ENCODE measurements around the gene BAHCC1.

DNA sequence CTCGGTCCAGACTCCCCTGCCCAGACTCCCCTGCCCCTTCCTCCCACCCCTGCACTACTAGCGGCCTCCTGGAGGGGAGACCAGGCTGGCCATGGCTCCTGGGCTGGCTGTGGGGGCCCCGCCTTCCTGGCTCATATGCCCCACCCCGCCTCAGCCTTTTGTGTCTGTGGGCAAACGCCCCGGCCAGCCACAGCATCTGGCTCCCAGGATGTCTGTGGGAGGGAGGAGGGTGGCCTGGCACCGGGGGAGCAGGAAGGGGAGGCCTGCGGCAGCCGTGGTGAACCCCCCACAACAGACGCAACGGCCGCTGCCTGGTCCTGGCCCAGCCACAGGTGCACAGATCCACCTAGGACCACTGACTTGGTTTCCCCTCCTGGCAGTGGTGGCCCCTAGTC is 32.9 kb downstream of the BAHCC1 start:
- TF ChIP-seq, protein P1, sequence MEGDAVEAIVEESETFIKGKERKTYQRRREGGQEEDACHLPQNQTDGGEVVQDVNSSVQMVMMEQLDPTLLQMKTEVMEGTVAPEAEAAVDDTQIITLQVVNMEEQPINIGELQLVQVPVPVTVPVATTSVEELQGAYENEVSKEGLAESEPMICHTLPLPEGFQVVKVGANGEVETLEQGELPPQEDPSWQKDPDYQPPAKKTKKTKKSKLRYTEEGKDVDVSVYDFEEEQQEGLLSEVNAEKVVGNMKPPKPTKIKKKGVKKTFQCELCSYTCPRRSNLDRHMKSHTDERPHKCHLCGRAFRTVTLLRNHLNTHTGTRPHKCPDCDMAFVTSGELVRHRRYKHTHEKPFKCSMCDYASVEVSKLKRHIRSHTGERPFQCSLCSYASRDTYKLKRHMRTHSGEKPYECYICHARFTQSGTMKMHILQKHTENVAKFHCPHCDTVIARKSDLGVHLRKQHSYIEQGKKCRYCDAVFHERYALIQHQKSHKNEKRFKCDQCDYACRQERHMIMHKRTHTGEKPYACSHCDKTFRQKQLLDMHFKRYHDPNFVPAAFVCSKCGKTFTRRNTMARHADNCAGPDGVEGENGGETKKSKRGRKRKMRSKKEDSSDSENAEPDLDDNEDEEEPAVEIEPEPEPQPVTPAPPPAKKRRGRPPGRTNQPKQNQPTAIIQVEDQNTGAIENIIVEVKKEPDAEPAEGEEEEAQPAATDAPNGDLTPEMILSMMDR (conservative IDR thresholded peaks at IDR 0.05; ENCODE audit: low read depth, low read length) = no peak
- TF ChIP-seq EZH2phosphoT487 (IDR thresholded peaks at IDR 0.05; ENCODE audit: borderline replicate concordance, low read length) (no peak), EZH2 (IDR thresholded peaks at IDR 0.05; ENCODE audit: low read length, unreplicated experiment) (no peak)
